ENCODE data around the gene PHACTR1. TPM values are rescaled to one million over a fixed set of nuclear protein-coding genes. Genes with fewer than 3 reads are reported as not detected.

Gene PHACTR1
- total RNA-seq, 2 experiments from 2014 or later = 1.3 to 2.3 TPM

GRCh38 chr6:12967686-12968085 lies 251.1 kb downstream of the PHACTR1 start:
- Histone ChIP-seq H3K27me3 (ENCODE audit: control insufficient read depth in 1 of 2, insufficient read depth in 2 of 2, low read length in 2 of 2) (peaks cover 6 to 11% of the 10 kb centered on the region in 2 experiments), H3K4me1 (ENCODE audit: insufficient read depth, low read length) (no peaks in the 10 kb centered on the region), H3K9me3 (ENCODE audit: control insufficient read depth in 1 of 2, insufficient read depth in 1 of 2, low read length in 2 of 2) (no peaks in the 10 kb centered on the region), H3K4me3 (ENCODE audit: low read length) (no peak overlapping the region), H3K27ac (ENCODE audit: low read depth in 1 of 2, low read length in 2 of 2) (no peak overlapping the region), H3K36me3 (ENCODE audit: insufficient read depth, low read length) (no peaks in the 10 kb centered on the region)
- H3K4me1 Mint-ChIP-seq (ENCODE audit: low read depth) = no peaks in the 10 kb centered on the region
- no peak overlapping the region for H3K4me3 Mint-ChIP-seq
- peaks cover 30% of the 10 kb centered on the region for H3K27me3 Mint-ChIP-seq
- ATAC-seq (ENCODE audit: poor library complexity) (no peak), DNase-seq (no peak)
- intact Hi-C loops (cut with DNase I, micrococcal nuclease) = no loop called here
- no peaks in the 10 kb centered on the region for H3K9me3 Mint-ChIP-seq
- ChIA-PET CTCF (no interaction called here), POLR2A (no interaction called here)
- no peaks in the 10 kb centered on the region for H3K36me3 Mint-ChIP-seq (ENCODE audit: low read depth)
- H3K27ac Mint-ChIP-seq = no peak overlapping the region
- TF ChIP-seq, protein P1, sequence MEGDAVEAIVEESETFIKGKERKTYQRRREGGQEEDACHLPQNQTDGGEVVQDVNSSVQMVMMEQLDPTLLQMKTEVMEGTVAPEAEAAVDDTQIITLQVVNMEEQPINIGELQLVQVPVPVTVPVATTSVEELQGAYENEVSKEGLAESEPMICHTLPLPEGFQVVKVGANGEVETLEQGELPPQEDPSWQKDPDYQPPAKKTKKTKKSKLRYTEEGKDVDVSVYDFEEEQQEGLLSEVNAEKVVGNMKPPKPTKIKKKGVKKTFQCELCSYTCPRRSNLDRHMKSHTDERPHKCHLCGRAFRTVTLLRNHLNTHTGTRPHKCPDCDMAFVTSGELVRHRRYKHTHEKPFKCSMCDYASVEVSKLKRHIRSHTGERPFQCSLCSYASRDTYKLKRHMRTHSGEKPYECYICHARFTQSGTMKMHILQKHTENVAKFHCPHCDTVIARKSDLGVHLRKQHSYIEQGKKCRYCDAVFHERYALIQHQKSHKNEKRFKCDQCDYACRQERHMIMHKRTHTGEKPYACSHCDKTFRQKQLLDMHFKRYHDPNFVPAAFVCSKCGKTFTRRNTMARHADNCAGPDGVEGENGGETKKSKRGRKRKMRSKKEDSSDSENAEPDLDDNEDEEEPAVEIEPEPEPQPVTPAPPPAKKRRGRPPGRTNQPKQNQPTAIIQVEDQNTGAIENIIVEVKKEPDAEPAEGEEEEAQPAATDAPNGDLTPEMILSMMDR (IDR thresholded peaks at IDR 0.05) = no peak

DNA sequence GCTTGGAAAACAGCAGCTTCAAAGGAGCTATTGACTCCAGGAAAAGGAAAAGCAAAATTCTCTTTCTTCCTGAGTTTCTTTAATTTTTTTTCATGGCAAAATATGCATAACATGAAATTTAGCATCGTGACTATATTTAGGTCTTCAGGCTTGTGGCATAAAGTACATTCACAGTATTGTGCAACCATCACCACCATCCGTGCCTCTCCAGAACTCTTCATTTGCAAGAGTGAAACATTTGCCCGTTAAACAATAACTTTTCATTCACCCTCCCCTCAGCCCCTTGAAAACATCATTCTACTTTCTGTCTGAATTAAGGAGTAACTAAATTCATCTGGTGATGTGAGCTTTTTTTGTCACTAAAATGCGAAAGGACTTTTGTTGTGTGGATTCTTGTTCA lies 251.7 kb downstream of the PHACTR1 start:
- no peak overlapping the region for H3K4me3 ChIP-seq (ENCODE audit: low read length)
- no peaks in the 10 kb centered on the region for H3K9me3 ChIP-seq (ENCODE audit: control insufficient read depth in 1 of 2, insufficient read depth in 1 of 2, low read length in 2 of 2)
- H3K27me3 ChIP-seq (ENCODE audit: control insufficient read depth in 1 of 2, insufficient read depth in 2 of 2, low read length in 2 of 2) = peaks cover 6 to 11% of the 10 kb centered on the region in 2 experiments
- ChIA-PET POLR2A (no interaction called here), CTCF (no interaction called here)
- no peaks in the 10 kb centered on the region for H3K36me3 ChIP-seq (ENCODE audit: insufficient read depth, low read length)
- TF ChIP-seq, protein P1 (IDR thresholded peaks at IDR 0.05) = no peak
- Mint-ChIP-seq H3K9me3 (no peaks in the 10 kb centered on the region), H3K27ac (no peak overlapping the region), H3K36me3 (ENCODE audit: low read depth) (no peaks in the 10 kb centered on the region), H3K27me3 (peaks cover 30% of the 10 kb centered on the region), H3K4me1 (ENCODE audit: low read depth) (no peaks in the 10 kb centered on the region), H3K4me3 (no peak overlapping the region)
- ATAC-seq (ENCODE audit: poor library complexity) (no peak), DNase-seq (no peak)
- H3K4me1 ChIP-seq (ENCODE audit: insufficient read depth, low read length) = no peaks in the 10 kb centered on the region
- intact Hi-C loops (cut with DNase I, micrococcal nuclease) = no loop called here
- H3K27ac ChIP-seq (ENCODE audit: low read depth in 1 of 2, low read length in 2 of 2) = no peak overlapping the region

DNA sequence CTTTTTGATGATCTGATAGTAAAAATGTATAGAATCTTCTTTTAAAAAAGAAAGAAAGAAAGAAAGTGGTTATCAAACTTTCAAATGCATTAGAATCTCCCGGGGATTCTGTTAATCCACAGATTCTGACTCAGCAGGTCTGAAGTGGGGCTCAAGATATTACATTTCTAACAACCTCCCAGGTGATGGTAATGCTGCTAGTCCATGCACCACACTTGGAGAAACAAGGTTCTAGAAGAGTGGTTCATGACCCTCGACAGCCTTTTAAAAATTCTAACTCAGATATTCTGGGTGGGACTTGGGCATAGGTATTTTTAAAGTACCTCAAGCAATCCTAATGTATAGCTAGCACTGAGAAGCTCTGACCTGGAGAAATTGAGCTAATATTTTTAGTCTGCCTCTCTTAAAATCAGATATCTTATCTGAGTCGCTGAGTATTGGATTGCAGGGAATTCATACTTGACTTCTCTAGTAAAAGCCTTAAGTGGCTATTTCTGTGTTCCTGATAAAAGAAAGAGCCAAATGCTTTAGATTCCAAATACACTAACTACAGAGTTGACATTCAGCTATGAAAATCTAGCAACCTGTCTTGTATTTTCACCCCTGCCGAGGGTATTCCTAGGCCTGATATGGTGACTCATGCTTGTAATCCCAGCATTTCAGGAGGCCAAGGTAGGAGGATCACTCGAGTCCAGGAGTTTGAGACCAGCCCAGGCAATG lies 252.4 kb downstream of the PHACTR1 start:
- H3K4me1 ChIP-seq (ENCODE audit: insufficient read depth, low read length) = no peaks in the 10 kb centered on the region
- H3K27me3 ChIP-seq (ENCODE audit: control insufficient read depth in 1 of 2, insufficient read depth in 2 of 2, low read length in 2 of 2) = peaks cover 6 to 11% of the 10 kb centered on the region in 2 experiments
- no peaks in the 10 kb centered on the region for H3K36me3 ChIP-seq (ENCODE audit: insufficient read depth, low read length)
- Mint-ChIP-seq H3K27me3 (peaks cover 30% of the 10 kb centered on the region), H3K4me3 (no peak overlapping the region), H3K4me1 (ENCODE audit: low read depth) (no peaks in the 10 kb centered on the region), H3K9me3 (no peaks in the 10 kb centered on the region), H3K36me3 (ENCODE audit: low read depth) (no peaks in the 10 kb centered on the region), H3K27ac (no peak overlapping the region)
- H3K27ac ChIP-seq (ENCODE audit: low read depth in 1 of 2, low read length in 2 of 2) = no peak overlapping the region
- DNase-seq = no peak
- no peak overlapping the region for H3K4me3 ChIP-seq (ENCODE audit: low read length)
- POLR2A ChIA-PET = no interaction called here
- CTCF ChIA-PET = no interaction called here
- ATAC-seq (ENCODE audit: poor library complexity) = no peak
- TF ChIP-seq, protein P1 (IDR thresholded peaks at IDR 0.05) = no peak
- intact Hi-C loops (cut with DNase I, micrococcal nuclease) = no loop called here
- H3K9me3 ChIP-seq (ENCODE audit: control insufficient read depth in 1 of 2, insufficient read depth in 1 of 2, low read length in 2 of 2) = no peaks in the 10 kb centered on the region

Measured in CD4-positive, alpha-beta T cell (primary cell).